WTC11 (cell line): ENCODE data around the gene ACTL8. TPM values are rescaled to one million over a fixed set of nuclear protein-coding genes. Genes with fewer than 3 reads are reported as not detected.

ENCODE experiments used
- ATAC-seq: fragments of 200-7000 bp; cut with Tn5 transposase; 2 replicates; pipeline ENCODE4 v1.10.0; 2021; ENCODE audit warnings: mild to moderate bottlenecking, moderate library complexity
- CTCF ChIA-PET: fragments of 300-600 bp; sonication (Branson Sonifier 250); formaldehyde crosslinking; loops from one replicate; lab custom pipeline; 2021; ENCODE audit warnings: antibody characterized with exemption; lab: Charles Lee
- POLR2A ChIA-PET: fragments of 350-600 bp; sonication (Branson Sonifier 250); formaldehyde crosslinking; loops from one replicate; lab custom pipeline; 2021; ENCODE audit warnings: antibody characterized with exemption; lab: Charles Lee
- DNase-seq: peaks from one replicate; pipeline ENCODE4 v3.0.0; 2021; ENCODE audit warnings: low spot score
- H3K27ac Mint-ChIP-seq: 2 replicates; pipeline ENCODE4 v1.8.0; 2021; ENCODE audit warnings: mixed read lengths
- H3K27me3 Mint-ChIP-seq: 2 replicates; pipeline ENCODE4 v1.8.0; 2021; ENCODE audit warnings: low read depth, mild to moderate bottlenecking, moderate library complexity, mixed read lengths
- H3K36me3 Mint-ChIP-seq: 2 replicates; pipeline ENCODE4 v1.8.0; 2021; ENCODE audit warnings: mixed read lengths
- H3K4me1 Mint-ChIP-seq: 2 replicates; pipeline ENCODE4 v1.8.0; 2022; ENCODE audit warnings: mixed read lengths
- H3K4me3 Mint-ChIP-seq: 2 replicates; pipeline ENCODE4 v1.8.0; 2021; ENCODE audit warnings: mild to moderate bottlenecking, moderate library complexity, mixed read lengths
- H3K9me3 Mint-ChIP-seq: 2 replicates; pipeline ENCODE4 v1.8.0; 2021; ENCODE audit warnings: mixed read lengths
- CREM ChIP-seq: sonication (generic); formaldehyde crosslinking; IDR thresholded peaks from 2 replicates; pipeline ENCODE4 v1.8.1; 2022; ENCODE audit warnings: mild to moderate bottlenecking, missing genetic modification reagents, moderate library complexity
- EMX1 ChIP-seq: fragments of 250-450 bp; sonication (Bioruptor Pico); IDR thresholded peaks from 2 replicates; pipeline ENCODE4 v1.8.0; 2021; ENCODE audit warnings: mild to moderate bottlenecking
- ESRRA ChIP-seq: sonication (generic); formaldehyde crosslinking; IDR thresholded peaks from 2 replicates; pipeline ENCODE4 v1.8.1; 2022; ENCODE audit warnings: mild to moderate bottlenecking, missing genetic modification reagents, borderline replicate concordance
- FOXK1 ChIP-seq: sonication (generic); formaldehyde crosslinking; IDR thresholded peaks from 2 replicates; pipeline ENCODE4 v1.8.0; 2022; ENCODE audit warnings: mild to moderate bottlenecking, moderate library complexity, missing genetic modification reagents
- JAZF1 ChIP-seq: fragments of 250-450 bp; sonication (Bioruptor Pico); IDR thresholded peaks from 2 replicates; pipeline ENCODE4 v1.9.0; 2021; ENCODE audit warnings: moderate library complexity, mild to moderate bottlenecking, inconsistent platforms
- NFATC4 ChIP-seq: fragments of 250-450 bp; sonication (Bioruptor Pico); IDR thresholded peaks from 2 replicates; pipeline ENCODE4 v1.9.0; 2021; ENCODE audit warnings: mild to moderate bottlenecking
- NR3C1 ChIP-seq: sonication (generic); formaldehyde crosslinking; conservative IDR thresholded peaks from 2 replicates; pipeline ENCODE4 v1.8.1; 2023; ENCODE audit warnings: low read depth, mild to moderate bottlenecking, missing genetic modification reagents
- RELA ChIP-seq: sonication (generic); formaldehyde crosslinking; IDR thresholded peaks from 2 replicates; pipeline ENCODE4 v1.8.1; 2022; ENCODE audit warnings: missing genetic modification reagents, mild to moderate bottlenecking, borderline replicate concordance
- ZBTB21 ChIP-seq: sonication (generic); formaldehyde crosslinking; IDR thresholded peaks from 2 replicates; pipeline ENCODE4 v1.8.1; 2023; ENCODE audit warnings: mild to moderate bottlenecking, missing genetic modification reagents, borderline replicate concordance
- ZNF138 ChIP-seq: sonication (generic); formaldehyde crosslinking; conservative IDR thresholded peaks from 2 replicates; pipeline ENCODE4 v1.8.1; 2022; ENCODE audit warnings: mild to moderate bottlenecking, moderate library complexity, missing genetic modification reagents
- ZNF423 ChIP-seq: fragments of 250-450 bp; sonication (Bioruptor Pico); IDR thresholded peaks from 2 replicates; pipeline ENCODE4 v2.1.2; 2022; ENCODE audit warnings: mild to moderate bottlenecking, moderate library complexity
- ZNF671 ChIP-seq: fragments of 250-450 bp; sonication (Bioruptor Pico); IDR thresholded peaks from 2 replicates; pipeline ENCODE4 v1.8.0; 2021; ENCODE audit warnings: mild to moderate bottlenecking
- total RNA-seq: library from RNA; stranded (reverse); gene quantifications from 3 replicates; pipeline ENCODE4 v1.2.3, GENCODE V29; 2021
- TF ChIP-seq, protein P1 (sequence below): fragments of 250-450 bp; sonication (Bioruptor Pico); conservative IDR thresholded peaks from 2 replicates; pipeline ENCODE4 v1.9.0; 2021; ENCODE audit warnings: mild to moderate bottlenecking
- TF ChIP-seq, protein P2 (sequence below): sonication (generic); formaldehyde crosslinking; IDR thresholded peaks from 2 replicates; pipeline ENCODE4 v1.8.1; 2023; ENCODE audit warnings: mild to moderate bottlenecking, missing genetic modification reagents, moderate library complexity
- TF ChIP-seq, protein P3 (sequence below): sonication (generic); formaldehyde crosslinking; IDR thresholded peaks from 2 replicates; pipeline ENCODE4 v1.8.0; 2022; ENCODE audit warnings: mild to moderate bottlenecking, missing genetic modification reagents
- TF ChIP-seq, protein P4 (sequence below): sonication (generic); formaldehyde crosslinking; IDR thresholded peaks from 2 replicates; pipeline ENCODE4 v1.8.0; 2023; ENCODE audit warnings: missing genetic modification reagents, mild to moderate bottlenecking, borderline replicate concordance
- TF ChIP-seq, protein P5 (sequence below): sonication (generic); formaldehyde crosslinking; IDR thresholded peaks from 2 replicates; pipeline ENCODE4 v1.8.1; 2023; ENCODE audit warnings: mild to moderate bottlenecking, missing genetic modification reagents, borderline replicate concordance

The ACTL8 gene
- total RNA-seq, 1 experiment from 2014 or later, result 1.6 TPM

DNA sequence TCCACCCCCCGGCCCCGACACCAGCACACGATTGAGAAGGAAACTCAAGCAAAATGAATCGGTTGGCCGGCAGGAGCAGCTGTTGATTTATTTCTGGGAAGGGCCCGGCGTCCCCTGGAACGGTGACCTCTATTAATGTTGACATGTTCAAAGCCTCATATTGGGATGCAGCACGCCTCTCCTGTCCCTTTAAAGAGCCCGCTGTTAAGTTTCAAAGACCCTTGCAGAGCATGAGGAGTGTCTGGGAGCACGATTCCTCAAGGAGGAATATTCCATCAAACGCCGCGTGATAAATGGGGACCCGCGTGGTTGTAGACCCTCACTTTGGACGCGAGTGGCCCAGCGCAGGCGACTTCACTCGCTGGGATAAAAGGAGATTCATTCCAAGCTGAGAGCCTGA lies 21.5 kb upstream of the ACTL8 start (continued):
- TF ChIP-seq, protein P1, sequence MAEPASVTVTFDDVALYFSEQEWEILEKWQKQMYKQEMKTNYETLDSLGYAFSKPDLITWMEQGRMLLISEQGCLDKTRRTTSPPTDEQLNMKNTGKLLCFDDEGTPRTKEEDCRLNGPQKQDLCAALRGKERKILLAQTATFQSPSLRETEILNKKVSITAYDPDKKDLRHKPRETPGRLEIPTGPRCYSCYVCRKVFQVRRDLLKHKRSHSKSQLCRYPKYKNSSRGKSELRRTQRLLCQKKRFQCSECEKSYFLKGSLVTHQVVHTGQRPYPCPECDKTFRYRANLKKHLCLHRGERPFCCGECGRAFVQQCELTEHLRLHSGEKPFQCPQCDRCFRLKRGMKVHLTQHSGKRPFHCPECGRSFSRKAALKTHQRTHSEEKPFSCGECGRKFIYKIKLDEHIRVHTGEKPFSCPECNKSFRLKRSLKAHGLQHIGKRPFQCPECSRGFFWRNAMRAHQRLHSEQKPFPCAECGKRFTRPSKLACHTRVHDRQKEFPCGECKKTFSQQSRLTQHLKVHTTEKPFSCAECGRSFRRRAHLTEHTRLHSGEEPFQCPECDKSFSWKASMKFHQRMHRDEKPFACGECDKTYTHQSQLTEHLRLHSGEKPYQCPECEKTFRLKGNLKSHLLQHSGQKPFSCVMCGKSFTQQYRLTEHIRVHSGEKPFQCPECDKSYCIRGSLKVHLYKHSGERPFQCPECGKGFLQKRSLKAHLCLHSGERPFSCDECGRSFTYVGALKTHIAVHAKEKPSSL (CRISPR knock-in tag), result no peak
- TF ChIP-seq ZNF423 (CRISPR knock-in tag) (no peak), CREM (no peak), ZNF138 (CRISPR knock-in tag) (no peak), FOXK1 (no peak)
- TF ChIP-seq, protein P2, sequence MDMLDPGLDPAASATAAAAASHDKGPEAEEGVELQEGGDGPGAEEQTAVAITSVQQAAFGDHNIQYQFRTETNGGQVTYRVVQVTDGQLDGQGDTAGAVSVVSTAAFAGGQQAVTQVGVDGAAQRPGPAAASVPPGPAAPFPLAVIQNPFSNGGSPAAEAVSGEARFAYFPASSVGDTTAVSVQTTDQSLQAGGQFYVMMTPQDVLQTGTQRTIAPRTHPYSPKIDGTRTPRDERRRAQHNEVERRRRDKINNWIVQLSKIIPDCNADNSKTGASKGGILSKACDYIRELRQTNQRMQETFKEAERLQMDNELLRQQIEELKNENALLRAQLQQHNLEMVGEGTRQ (CRISPR knock-in tag), result no peak

DNA sequence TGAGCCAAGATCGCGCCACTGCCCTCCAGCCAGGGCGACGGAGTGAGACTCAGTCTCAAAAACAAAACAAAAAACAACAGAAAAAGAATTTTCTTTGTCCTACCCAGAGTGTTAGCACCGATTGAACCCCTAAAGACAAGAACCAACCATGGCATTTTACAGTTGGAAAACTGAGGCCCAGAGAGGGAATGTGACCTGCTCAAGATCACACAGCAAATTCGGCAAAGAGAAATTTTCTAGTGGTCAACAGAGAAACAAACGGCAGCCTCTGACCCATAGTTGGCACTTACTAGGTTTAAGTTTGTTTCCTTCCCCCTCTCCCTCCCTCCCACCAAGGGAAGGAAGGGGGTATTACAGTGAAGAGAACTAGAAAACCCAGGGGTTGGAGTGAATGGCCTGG lies 20.5 kb upstream of the ACTL8 start:
- Mint-ChIP-seq H3K36me3 (no peaks in the 10 kb centered on the region), H3K27ac (no peak overlapping the region), H3K27me3 (no peaks in the 10 kb centered on the region), H3K4me3 (no peak overlapping the region), H3K9me3 (no peaks in the 10 kb centered on the region), H3K4me1 (peaks cover 14% of the 10 kb centered on the region)
- no peak for DNase-seq
- no peak for TF ChIP-seq ZNF671 (CRISPR knock-in tag)
- TF ChIP-seq, protein P3, sequence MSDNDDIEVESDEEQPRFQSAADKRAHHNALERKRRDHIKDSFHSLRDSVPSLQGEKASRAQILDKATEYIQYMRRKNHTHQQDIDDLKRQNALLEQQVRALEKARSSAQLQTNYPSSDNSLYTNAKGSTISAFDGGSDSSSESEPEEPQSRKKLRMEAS, result no peak
- TF ChIP-seq, protein P2 (CRISPR knock-in tag), result no peak
- TF ChIP-seq, protein P4, sequence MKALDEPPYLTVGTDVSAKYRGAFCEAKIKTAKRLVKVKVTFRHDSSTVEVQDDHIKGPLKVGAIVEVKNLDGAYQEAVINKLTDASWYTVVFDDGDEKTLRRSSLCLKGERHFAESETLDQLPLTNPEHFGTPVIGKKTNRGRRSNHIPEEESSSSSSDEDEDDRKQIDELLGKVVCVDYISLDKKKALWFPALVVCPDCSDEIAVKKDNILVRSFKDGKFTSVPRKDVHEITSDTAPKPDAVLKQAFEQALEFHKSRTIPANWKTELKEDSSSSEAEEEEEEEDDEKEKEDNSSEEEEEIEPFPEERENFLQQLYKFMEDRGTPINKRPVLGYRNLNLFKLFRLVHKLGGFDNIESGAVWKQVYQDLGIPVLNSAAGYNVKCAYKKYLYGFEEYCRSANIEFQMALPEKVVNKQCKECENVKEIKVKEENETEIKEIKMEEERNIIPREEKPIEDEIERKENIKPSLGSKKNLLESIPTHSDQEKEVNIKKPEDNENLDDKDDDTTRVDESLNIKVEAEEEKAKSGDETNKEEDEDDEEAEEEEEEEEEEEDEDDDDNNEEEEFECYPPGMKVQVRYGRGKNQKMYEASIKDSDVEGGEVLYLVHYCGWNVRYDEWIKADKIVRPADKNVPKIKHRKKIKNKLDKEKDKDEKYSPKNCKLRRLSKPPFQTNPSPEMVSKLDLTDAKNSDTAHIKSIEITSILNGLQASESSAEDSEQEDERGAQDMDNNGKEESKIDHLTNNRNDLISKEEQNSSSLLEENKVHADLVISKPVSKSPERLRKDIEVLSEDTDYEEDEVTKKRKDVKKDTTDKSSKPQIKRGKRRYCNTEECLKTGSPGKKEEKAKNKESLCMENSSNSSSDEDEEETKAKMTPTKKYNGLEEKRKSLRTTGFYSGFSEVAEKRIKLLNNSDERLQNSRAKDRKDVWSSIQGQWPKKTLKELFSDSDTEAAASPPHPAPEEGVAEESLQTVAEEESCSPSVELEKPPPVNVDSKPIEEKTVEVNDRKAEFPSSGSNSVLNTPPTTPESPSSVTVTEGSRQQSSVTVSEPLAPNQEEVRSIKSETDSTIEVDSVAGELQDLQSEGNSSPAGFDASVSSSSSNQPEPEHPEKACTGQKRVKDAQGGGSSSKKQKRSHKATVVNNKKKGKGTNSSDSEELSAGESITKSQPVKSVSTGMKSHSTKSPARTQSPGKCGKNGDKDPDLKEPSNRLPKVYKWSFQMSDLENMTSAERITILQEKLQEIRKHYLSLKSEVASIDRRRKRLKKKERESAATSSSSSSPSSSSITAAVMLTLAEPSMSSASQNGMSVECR (CRISPR knock-in tag), result no peak
- TF ChIP-seq JAZF1 (CRISPR knock-in tag), result no peak
- no peak for TF ChIP-seq NFATC4 (CRISPR knock-in tag)
- ATAC-seq, result no peak
- ChIA-PET CTCF (interaction anchor here (2.0 kb wide), 1 partner anchor 38 kb away, joined by 7 read pairs; no protein-coding TSS in a partner anchor), POLR2A (no interaction called here)

DNA sequence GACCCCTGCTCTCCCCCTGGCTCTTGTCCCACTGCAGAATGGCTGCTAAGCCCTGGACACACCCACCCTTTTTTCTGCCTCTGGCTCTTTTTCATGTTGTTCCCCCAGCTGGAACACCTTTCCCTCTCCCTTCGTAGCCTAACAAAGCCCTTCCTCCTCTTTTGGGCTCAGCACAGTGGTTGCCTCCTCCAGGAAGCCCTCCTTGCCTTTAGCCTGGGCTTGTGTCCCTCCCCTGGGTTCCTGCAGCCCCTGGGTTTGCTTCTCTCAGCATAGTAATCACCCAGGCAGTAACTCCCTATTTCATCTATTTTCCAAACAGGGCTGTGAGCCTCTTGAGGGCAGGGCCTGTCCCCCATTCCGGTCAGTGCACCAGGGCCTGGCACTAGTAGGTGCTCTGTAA lies 19.8 kb upstream of the ACTL8 start:
- Mint-ChIP-seq H3K27me3 (no peaks in the 10 kb centered on the region), H3K9me3 (no peaks in the 10 kb centered on the region), H3K27ac (no peak overlapping the region), H3K36me3 (no peaks in the 10 kb centered on the region), H3K4me1 (peaks cover 14% of the 10 kb centered on the region), H3K4me3 (no peak overlapping the region)
- ChIA-PET CTCF (interaction anchor here (1.0 to 2.0 kb wide), 3 partner anchors 39 to 847 kb away, joined by 5 to 7 read pairs (median 6); no protein-coding TSS in a partner anchor), POLR2A (no interaction called here)
- no peak for TF ChIP-seq ESRRA (CRISPR knock-in tag)
- TF ChIP-seq ZBTB21, result no peak
- TF ChIP-seq RELA (CRISPR knock-in tag), result no peak
- no peak for TF ChIP-seq EMX1 (CRISPR knock-in tag)
- no peak for TF ChIP-seq NR3C1 (CRISPR knock-in tag)
- TF ChIP-seq, protein P5, sequence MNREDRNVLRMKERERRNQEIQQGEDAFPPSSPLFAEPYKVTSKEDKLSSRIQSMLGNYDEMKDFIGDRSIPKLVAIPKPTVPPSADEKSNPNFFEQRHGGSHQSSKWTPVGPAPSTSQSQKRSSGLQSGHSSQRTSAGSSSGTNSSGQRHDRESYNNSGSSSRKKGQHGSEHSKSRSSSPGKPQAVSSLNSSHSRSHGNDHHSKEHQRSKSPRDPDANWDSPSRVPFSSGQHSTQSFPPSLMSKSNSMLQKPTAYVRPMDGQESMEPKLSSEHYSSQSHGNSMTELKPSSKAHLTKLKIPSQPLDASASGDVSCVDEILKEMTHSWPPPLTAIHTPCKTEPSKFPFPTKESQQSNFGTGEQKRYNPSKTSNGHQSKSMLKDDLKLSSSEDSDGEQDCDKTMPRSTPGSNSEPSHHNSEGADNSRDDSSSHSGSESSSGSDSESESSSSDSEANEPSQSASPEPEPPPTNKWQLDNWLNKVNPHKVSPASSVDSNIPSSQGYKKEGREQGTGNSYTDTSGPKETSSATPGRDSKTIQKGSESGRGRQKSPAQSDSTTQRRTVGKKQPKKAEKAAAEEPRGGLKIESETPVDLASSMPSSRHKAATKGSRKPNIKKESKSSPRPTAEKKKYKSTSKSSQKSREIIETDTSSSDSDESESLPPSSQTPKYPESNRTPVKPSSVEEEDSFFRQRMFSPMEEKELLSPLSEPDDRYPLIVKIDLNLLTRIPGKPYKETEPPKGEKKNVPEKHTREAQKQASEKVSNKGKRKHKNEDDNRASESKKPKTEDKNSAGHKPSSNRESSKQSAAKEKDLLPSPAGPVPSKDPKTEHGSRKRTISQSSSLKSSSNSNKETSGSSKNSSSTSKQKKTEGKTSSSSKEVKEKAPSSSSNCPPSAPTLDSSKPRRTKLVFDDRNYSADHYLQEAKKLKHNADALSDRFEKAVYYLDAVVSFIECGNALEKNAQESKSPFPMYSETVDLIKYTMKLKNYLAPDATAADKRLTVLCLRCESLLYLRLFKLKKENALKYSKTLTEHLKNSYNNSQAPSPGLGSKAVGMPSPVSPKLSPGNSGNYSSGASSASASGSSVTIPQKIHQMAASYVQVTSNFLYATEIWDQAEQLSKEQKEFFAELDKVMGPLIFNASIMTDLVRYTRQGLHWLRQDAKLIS (CRISPR knock-in tag), result no peak
- DNase-seq, result no peak
- ATAC-seq, result no peak
